CD4-positive, alpha-beta T cell (primary cell): ENCODE measurements around the gene CMIP. TPM values are rescaled to one million over a fixed set of nuclear protein-coding genes. Genes with fewer than 3 reads are reported as not detected.
A peak's percentile ranks its signal among the peaks of the same experiment; 100 is the strongest.
"Not testable (repeated sequence)": the region's sequence is repeated elsewhere in the genome, so short reads cannot be mapped to it uniquely, and the experiment has no call there.

ENCODE experiments used
- ATAC-seq: fragments of 200-7000 bp; cut with Tn5 transposase; one replicate; pipeline ENCODE4 v1.10.0; 2022; ENCODE audit warnings: mild to moderate bottlenecking; ENCODE audit not compliant: poor library complexity
- CTCF ChIA-PET: fragments of 350-600 bp; sonication (Branson Sonifier 250); formaldehyde crosslinking; loops from one replicate; lab custom pipeline; 2021; ENCODE audit warnings: antibody characterized with exemption, inconsistent platforms; lab: Charles Lee
- POLR2A ChIA-PET: fragments of 350-600 bp; sonication (Branson Sonifier 250); formaldehyde crosslinking; loops from one replicate; lab custom pipeline; 2021; ENCODE audit warnings: antibody characterized with exemption, inconsistent platforms; lab: Charles Lee
- DNase-seq, 14 experiments: peaks; one replicate each; pipeline ENCODE4 v3.0.0-alpha.2; 2013 to 2020; ENCODE audit warnings: mixed read lengths in 2 of 14
- H3K27ac ChIP-seq, 2 donors: one replicate each; pipeline versions ENCODE4 v1.5.1 to v1.7.0; 2013; ENCODE audit warnings: low read length in 2 of 2, low read depth in 1 of 2, mild to moderate bottlenecking in 1 of 2
- H3K27me3 ChIP-seq, 2 experiments: 1 replicate in 1 of 2; 2 replicates in 1 of 2; pipeline versions ENCODE4 v1.6.1 to v1.7.0; 2013; ENCODE audit warnings: low read length in 2 of 2, control low read depth in 1 of 2, mild to moderate bottlenecking in 1 of 2, moderate library complexity in 1 of 2; ENCODE audit not compliant: insufficient read depth in 2 of 2, control insufficient read depth in 1 of 2
- H3K36me3 ChIP-seq: one replicate; pipeline ENCODE4 v1.6.1; 2013; ENCODE audit warnings: low read length, control low read depth; ENCODE audit not compliant: insufficient read depth
- H3K4me1 ChIP-seq: one replicate; pipeline ENCODE4 v1.6.1; 2013; ENCODE audit warnings: low read length, control low read depth; ENCODE audit not compliant: insufficient read depth
- H3K4me3 ChIP-seq: one replicate; pipeline ENCODE4 v1.5.1; 2013; ENCODE audit warnings: mild to moderate bottlenecking, low read length, moderate library complexity
- H3K9me3 ChIP-seq, 2 experiments: 1 replicate in 1 of 2; 2 replicates in 1 of 2; pipeline versions ENCODE4 v1.6.1 to v1.7.0; 2013; ENCODE audit warnings: low read length in 2 of 2, mild to moderate bottlenecking in 2 of 2, control low read depth in 1 of 2, moderate library complexity in 1 of 2; ENCODE audit not compliant: control insufficient read depth in 1 of 2, insufficient read depth in 1 of 2
- H3K27ac Mint-ChIP-seq: one replicate; pipeline ENCODE4 v1.8.0; 2020; ENCODE audit warnings: mixed read lengths
- H3K27me3 Mint-ChIP-seq: one replicate; pipeline ENCODE4 v1.8.0; 2021; ENCODE audit warnings: mixed read lengths
- H3K36me3 Mint-ChIP-seq: one replicate; pipeline ENCODE4 v1.8.0; 2021; ENCODE audit warnings: low read depth, mixed read lengths
- H3K4me1 Mint-ChIP-seq: one replicate; pipeline ENCODE4 v1.8.0; 2021; ENCODE audit warnings: low read depth, mixed read lengths
- H3K4me3 Mint-ChIP-seq: one replicate; pipeline ENCODE4 v1.8.0; 2020; ENCODE audit warnings: mild to moderate bottlenecking, mixed read lengths
- H3K9me3 Mint-ChIP-seq: one replicate; pipeline ENCODE4 v1.8.0; 2020; ENCODE audit warnings: mixed read lengths
- intact Hi-C, 2 experiments: fragments of 100-400 bp; cut with DNase I in 1 of 2; cut with micrococcal nuclease in 1 of 2; formaldehyde crosslinking; loops; one replicate each; pipeline versions ENCODE4 v1.15.1 to v1.9.0; 2023 to 2025; cut with DNase I, micrococcal nuclease
- total RNA-seq, 174 experiments: library from RNA in 2 of 174; stranded (reverse) in 2 of 174; gene quantifications; one replicate each; pipeline ENCODE4 v1.2.3 and lab custom pipeline; 2021 to 2026
- TF ChIP-seq, protein P1 (sequence below): fragments of 200-600 bp; IDR thresholded peaks from one replicate; pipeline ENCODE4 v1.8.0; 2022; ENCODE audit warnings: antibody characterized with exemption, mild to moderate bottlenecking

Gene CMIP
- total RNA-seq, 2 experiments from 2014 or later: 33.5 to 35.3 TPM

DNA sequence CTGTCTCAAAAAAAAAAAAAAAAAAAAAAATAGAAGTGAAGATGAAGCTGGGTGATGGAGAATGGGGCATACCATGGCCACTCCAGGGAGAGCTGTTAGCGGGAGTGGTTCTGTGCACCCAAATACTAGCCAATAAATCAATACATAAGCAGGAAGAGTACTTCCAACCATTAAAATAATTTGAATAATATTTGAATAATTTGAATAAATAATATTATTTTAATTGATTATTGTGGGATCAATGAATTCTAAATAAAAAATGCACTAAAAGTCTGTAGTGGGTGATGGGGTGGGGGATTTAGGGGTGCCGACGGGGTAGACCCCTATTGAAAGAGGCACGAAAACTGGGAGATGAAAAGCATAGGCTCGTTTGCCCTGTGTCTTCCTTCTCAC, 41.4 kb upstream of the CMIP start:
- H3K4me3 ChIP-seq: no peak overlapping the region
- H3K4me1 ChIP-seq: peaks cover 9% of the 10 kb centered on the region
- Mint-ChIP-seq H3K27ac (no peak overlapping the region), H3K4me1 (no peaks in the 10 kb centered on the region), H3K27me3 (no peaks in the 10 kb centered on the region), H3K9me3 (no peaks in the 10 kb centered on the region), H3K4me3 (no peak overlapping the region), H3K36me3 (no peaks in the 10 kb centered on the region)
- intact Hi-C loops: loop anchor here (1.0 to 10.0 kb wide), 5 partner anchors 72 to 334 kb away; no protein-coding TSS in a partner anchor
- H3K27me3 ChIP-seq: no peaks in the 10 kb centered on the region
- ATAC-seq (no peak), DNase-seq (no peak)
- TF ChIP-seq, protein P1, sequence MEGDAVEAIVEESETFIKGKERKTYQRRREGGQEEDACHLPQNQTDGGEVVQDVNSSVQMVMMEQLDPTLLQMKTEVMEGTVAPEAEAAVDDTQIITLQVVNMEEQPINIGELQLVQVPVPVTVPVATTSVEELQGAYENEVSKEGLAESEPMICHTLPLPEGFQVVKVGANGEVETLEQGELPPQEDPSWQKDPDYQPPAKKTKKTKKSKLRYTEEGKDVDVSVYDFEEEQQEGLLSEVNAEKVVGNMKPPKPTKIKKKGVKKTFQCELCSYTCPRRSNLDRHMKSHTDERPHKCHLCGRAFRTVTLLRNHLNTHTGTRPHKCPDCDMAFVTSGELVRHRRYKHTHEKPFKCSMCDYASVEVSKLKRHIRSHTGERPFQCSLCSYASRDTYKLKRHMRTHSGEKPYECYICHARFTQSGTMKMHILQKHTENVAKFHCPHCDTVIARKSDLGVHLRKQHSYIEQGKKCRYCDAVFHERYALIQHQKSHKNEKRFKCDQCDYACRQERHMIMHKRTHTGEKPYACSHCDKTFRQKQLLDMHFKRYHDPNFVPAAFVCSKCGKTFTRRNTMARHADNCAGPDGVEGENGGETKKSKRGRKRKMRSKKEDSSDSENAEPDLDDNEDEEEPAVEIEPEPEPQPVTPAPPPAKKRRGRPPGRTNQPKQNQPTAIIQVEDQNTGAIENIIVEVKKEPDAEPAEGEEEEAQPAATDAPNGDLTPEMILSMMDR: no peak
- CTCF ChIA-PET: interaction anchor here (0.7 to 1.6 kb wide), 8 partner anchors 84 to 609 kb away, joined by 3 to 10 read pairs (median 4); no protein-coding TSS in a partner anchor
- peaks cover 0 to 6% of the 10 kb centered on the region in 2 experiments for H3K9me3 ChIP-seq
- POLR2A ChIA-PET: interaction anchor here (0.5 to 2.5 kb wide), 2 partner anchors 282 to 294 kb away, joined by 4 to 7 read pairs; no protein-coding TSS in a partner anchor
- H3K36me3 ChIP-seq: no peaks in the 10 kb centered on the region
- no peak overlapping the region for H3K27ac ChIP-seq

DNA sequence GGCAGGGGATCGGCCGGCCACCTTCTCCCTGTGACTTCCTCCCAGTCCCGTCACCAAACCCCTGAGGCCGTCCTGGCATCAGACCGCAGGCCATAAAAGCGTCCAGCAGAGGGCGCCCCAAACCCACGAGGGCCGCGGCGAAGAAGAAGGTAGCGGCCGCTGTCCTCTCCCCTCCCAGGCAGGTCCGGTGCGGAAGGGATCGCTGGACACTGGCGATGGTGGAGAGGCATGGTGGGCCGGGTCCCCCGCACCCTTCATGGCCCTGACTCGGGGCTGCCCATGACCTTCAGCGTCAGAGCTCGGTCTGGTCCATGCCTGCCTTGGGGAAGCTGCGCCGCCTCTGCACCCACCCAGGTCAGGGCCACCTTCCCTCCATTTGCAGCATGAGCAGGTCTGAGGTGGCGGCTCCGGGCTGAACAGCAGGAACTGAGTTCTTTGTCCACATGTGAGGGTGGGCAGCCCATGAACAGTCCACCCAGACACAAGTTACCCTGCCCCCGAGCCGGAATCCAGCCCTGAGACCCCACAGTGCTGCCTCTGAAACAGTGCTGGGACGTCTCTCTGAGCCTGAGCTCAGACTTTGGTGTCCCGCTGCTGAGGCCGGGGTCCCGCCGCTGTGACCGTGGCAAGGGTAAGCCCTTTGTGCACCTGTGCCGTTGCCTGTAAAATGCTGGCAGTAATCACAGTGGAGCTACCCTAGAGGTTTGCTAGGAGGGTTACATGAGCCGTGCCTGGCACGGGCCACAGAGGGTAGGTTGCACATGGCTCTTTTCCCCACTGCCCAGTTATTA, 40.8 kb upstream of the CMIP start:
- Histone ChIP-seq H3K9me3 (peaks cover 0 to 6% of the 10 kb centered on the region in 2 experiments), H3K36me3 (no peaks in the 10 kb centered on the region), H3K4me3 (peak overlapping the region; percentile 45), H3K27me3 (no peaks in the 10 kb centered on the region), H3K27ac (no peak overlapping the region), H3K4me1 (peaks cover 9% of the 10 kb centered on the region)
- intact Hi-C loops: loop anchor here (1.0 to 10.0 kb wide), 5 partner anchors 71 to 334 kb away; no protein-coding TSS in a partner anchor
- H3K9me3 Mint-ChIP-seq: no peaks in the 10 kb centered on the region
- DNase-seq (peak; percentile 62 to 89 (median 79)), ATAC-seq (peak; percentile 86)
- H3K36me3 Mint-ChIP-seq: no peaks in the 10 kb centered on the region
- ChIA-PET POLR2A (interaction anchor here (0.9 to 2.5 kb wide), 3 partner anchors 41 to 294 kb away, joined by 3 to 7 read pairs (median 4); partner anchors contain the start of gene CMIP), CTCF (interaction anchor here (0.7 to 1.6 kb wide), 7 partner anchors 219 to 326 kb away, joined by 3 to 10 read pairs (median 4); no protein-coding TSS in a partner anchor)
- no peaks in the 10 kb centered on the region for H3K27me3 Mint-ChIP-seq
- TF ChIP-seq, protein P1: peak; percentile 97
- no peak overlapping the region for H3K4me3 Mint-ChIP-seq
- H3K4me1 Mint-ChIP-seq: no peaks in the 10 kb centered on the region
- no peak overlapping the region for H3K27ac Mint-ChIP-seq

DNA sequence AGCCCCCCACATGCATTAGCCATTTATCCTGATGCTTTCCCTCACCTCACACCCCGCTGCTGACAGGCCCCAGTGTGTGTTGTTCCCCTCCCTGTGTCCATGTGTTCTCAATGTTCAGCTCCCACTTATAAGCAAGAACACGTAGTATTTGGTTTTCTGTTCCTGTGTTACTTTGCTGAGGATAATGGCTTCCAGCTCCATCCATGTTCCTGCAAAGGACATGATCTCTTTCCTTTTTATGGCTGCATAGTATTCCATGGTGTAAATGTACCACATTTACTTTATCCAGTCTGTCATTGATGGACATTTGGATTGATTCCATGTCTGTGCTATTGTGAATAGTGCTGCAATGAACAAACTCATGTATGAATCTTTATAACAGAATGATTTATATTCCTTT, 39.6 kb upstream of the CMIP start:
- ChIA-PET POLR2A (interaction anchor here (0.6 to 2.5 kb wide), 2 partner anchors 292 to 758 kb away, joined by 3 to 7 read pairs; no protein-coding TSS in a partner anchor), CTCF (interaction anchor here (1.5 to 1.6 kb wide), 2 partner anchors 217 to 309 kb away, joined by 4 to 5 read pairs; no protein-coding TSS in a partner anchor)
- H3K4me3 ChIP-seq, H3K9me3 ChIP-seq, DNase-seq, H3K4me3 Mint-ChIP-seq, H3K4me1 ChIP-seq, H3K27me3 Mint-ChIP-seq, H3K36me3 Mint-ChIP-seq, ATAC-seq, H3K27ac ChIP-seq, H3K4me1 Mint-ChIP-seq, H3K36me3 ChIP-seq, H3K27me3 ChIP-seq, H3K9me3 Mint-ChIP-seq, H3K27ac Mint-ChIP-seq: not testable (repeated sequence)
- intact Hi-C loops: loop anchor here in 1 of 2 experiments (10.0 kb wide), 2 partner anchors 70 to 210 kb away; no protein-coding TSS in a partner anchor
